H9 (cell line): ENCODE results near the gene RMND5B. TPM values are rescaled to one million over a fixed set of nuclear protein-coding genes. Genes with fewer than 3 reads are reported as not detected.
A peak's percentile ranks its signal among the peaks of the same experiment; 100 is the strongest.

Experiments used
- DNase-seq: peaks from one replicate; pipeline ENCODE4 v3.0.0-alpha.2; 2017
- H2AFZ ChIP-seq: one replicate; pipeline ENCODE4 v1.6.1; 2013; ENCODE audit warnings: mild to moderate bottlenecking, low read length, control low read depth, moderate library complexity
- H2AK5ac ChIP-seq: 2 replicates; pipeline ENCODE4 v1.6.1; 2013; ENCODE audit warnings: low read length, control low read depth, mixed read lengths; ENCODE audit not compliant: insufficient read length
- H2BK120ac ChIP-seq: one replicate; pipeline ENCODE4 v1.6.1; 2013; ENCODE audit warnings: low read depth, mild to moderate bottlenecking, low read length, control low read depth, inconsistent platforms; ENCODE audit not compliant: poor library complexity, severe bottlenecking
- H2BK12ac ChIP-seq: 2 replicates; pipeline ENCODE4 v1.6.1; 2013; ENCODE audit warnings: low read length, control low read depth, mixed read lengths, low read depth; ENCODE audit not compliant: insufficient read length
- H2BK15ac ChIP-seq: 2 replicates; pipeline ENCODE4 v1.6.1; 2013; ENCODE audit warnings: low read depth, low read length, control low read depth
- H2BK20ac ChIP-seq: one replicate; pipeline ENCODE4 v1.6.1; 2013; ENCODE audit warnings: low read depth, mild to moderate bottlenecking, low read length, control low read depth, inconsistent platforms; ENCODE audit not compliant: poor library complexity, severe bottlenecking
- H2BK5ac ChIP-seq: 2 replicates; pipeline ENCODE4 v1.6.1; 2013; ENCODE audit warnings: low read length, control low read depth, mixed read lengths; ENCODE audit not compliant: insufficient read length
- H3K14ac ChIP-seq: 2 replicates; pipeline ENCODE4 v1.6.1; 2013; ENCODE audit warnings: low read length, control low read depth; ENCODE audit not compliant: insufficient read depth
- H3K18ac ChIP-seq: 2 replicates; pipeline ENCODE4 v1.6.1; 2013; ENCODE audit warnings: low read depth, mild to moderate bottlenecking, mixed read lengths, low read length, control low read depth; ENCODE audit not compliant: insufficient read length
- H3K23ac ChIP-seq: 2 replicates; pipeline ENCODE4 v1.6.1; 2013; ENCODE audit warnings: low read length, control low read depth, mixed read lengths, low read depth; ENCODE audit not compliant: insufficient read length
- H3K23me2 ChIP-seq: 2 replicates; pipeline ENCODE4 v1.6.1; 2013; ENCODE audit warnings: low read depth, mild to moderate bottlenecking, mixed read lengths, low read length, control low read depth; ENCODE audit not compliant: insufficient read length, poor library complexity, severe bottlenecking
- H3K27ac ChIP-seq: 2 replicates; pipeline ENCODE4 v1.5.1; 2013; ENCODE audit warnings: low read length, control low read depth, mixed read lengths, low read depth; ENCODE audit not compliant: insufficient read length
- H3K27me3 ChIP-seq: 2 replicates; pipeline ENCODE4 v1.6.1; 2013; ENCODE audit warnings: low read length, control low read depth, inconsistent platforms; ENCODE audit not compliant: insufficient read depth
- H3K4ac ChIP-seq: 2 replicates; pipeline ENCODE4 v1.6.1; 2013; ENCODE audit warnings: low read depth, mild to moderate bottlenecking, control low read depth, inconsistent platforms, low read length, moderate library complexity
- H3K4me1 ChIP-seq: 2 replicates; pipeline ENCODE4 v1.6.1; 2013; ENCODE audit warnings: low read length, control low read depth, inconsistent platforms; ENCODE audit not compliant: insufficient read depth
- H3K4me2 ChIP-seq: 2 replicates; pipeline ENCODE4 v1.6.1; 2013; ENCODE audit warnings: low read length, control low read depth, mixed read lengths; ENCODE audit not compliant: insufficient read length, insufficient read depth
- H3K56ac ChIP-seq: 2 replicates; pipeline ENCODE4 v1.6.1; 2013; ENCODE audit warnings: low read depth, mild to moderate bottlenecking, mixed read lengths, low read length, control low read depth; ENCODE audit not compliant: insufficient read length
- H3K79me1 ChIP-seq: 2 replicates; pipeline ENCODE4 v1.6.1; 2013; ENCODE audit warnings: low read depth, mild to moderate bottlenecking, moderate library complexity, low read length, control low read depth, inconsistent platforms; ENCODE audit not compliant: insufficient read depth, poor library complexity, severe bottlenecking
- H3K79me2 ChIP-seq: 2 replicates; pipeline ENCODE4 v1.6.1; 2013; ENCODE audit warnings: low read length, control low read depth, inconsistent platforms; ENCODE audit not compliant: insufficient read depth
- H3K9ac ChIP-seq: 2 replicates; pipeline ENCODE4 v1.6.1; 2013; ENCODE audit warnings: low read length, control low read depth, mixed read lengths; ENCODE audit not compliant: insufficient read length; ENCODE audit errors: extremely low read depth
- H3K9me3 ChIP-seq: one replicate; pipeline ENCODE4 v1.6.1; 2013; ENCODE audit warnings: low read depth, low read length, inconsistent platforms; ENCODE audit not compliant: control insufficient read depth
- H3T11ph ChIP-seq: one replicate; pipeline ENCODE4 v1.6.1; 2013; ENCODE audit warnings: mild to moderate bottlenecking, low read length, control low read depth, inconsistent platforms
- H4K20me1 ChIP-seq: one replicate; pipeline ENCODE4 v1.6.1; 2013; ENCODE audit not compliant: control insufficient read depth, insufficient read length, insufficient read depth
- H4K5ac ChIP-seq: 2 replicates; pipeline ENCODE4 v1.6.1; 2013; ENCODE audit warnings: low read depth, mild to moderate bottlenecking, mixed read lengths, low read length, control low read depth; ENCODE audit not compliant: insufficient read length
- H4K8ac ChIP-seq: replicated peaks from 2 replicates; pipeline ENCODE4 v1.6.1; 2013; ENCODE audit warnings: low read length, control low read depth, mixed read lengths, low read depth; ENCODE audit not compliant: insufficient read length
- H4K91ac ChIP-seq: 2 replicates; pipeline ENCODE4 v1.6.1; 2013; ENCODE audit warnings: low read depth, mild to moderate bottlenecking, moderate library complexity, mixed read lengths, low read length, control low read depth; ENCODE audit not compliant: insufficient read length
- H3K27ac Mint-ChIP-seq, 3 experiments: 2 replicates in 2 of 3; 3 replicates in 1 of 3; pipeline ENCODE4 v1.8.0; 2020 to 2021; ENCODE audit warnings: mixed read lengths in 3 of 3, mild to moderate bottlenecking in 1 of 3, moderate library complexity in 1 of 3
- H3K27me3 Mint-ChIP-seq: 2 replicates; pipeline ENCODE4 v1.8.0; 2021; ENCODE audit warnings: low read depth, mild to moderate bottlenecking, moderate library complexity, mixed read lengths
- H3K36me3 Mint-ChIP-seq, 3 experiments: 2 replicates in 2 of 3; 3 replicates in 1 of 3; pipeline ENCODE4 v1.8.0; 2020 to 2021; ENCODE audit warnings: low read depth in 3 of 3, mixed read lengths in 3 of 3; ENCODE audit not compliant: insufficient read depth in 1 of 3
- H3K4me1 Mint-ChIP-seq, 2 experiments: 2 replicates each; pipeline ENCODE4 v1.8.0; 2020; ENCODE audit warnings: mixed read lengths in 2 of 2
- H3K4me3 Mint-ChIP-seq, 2 experiments: 2 replicates in 1 of 2; 3 replicates in 1 of 2; pipeline ENCODE4 v1.8.0; 2020 to 2021; ENCODE audit warnings: mild to moderate bottlenecking in 2 of 2, mixed read lengths in 2 of 2, moderate library complexity in 1 of 2
- H3K9me3 Mint-ChIP-seq, 2 experiments: 2 replicates in 1 of 2; 3 replicates in 1 of 2; pipeline ENCODE4 v1.8.0; 2020; ENCODE audit warnings: mild to moderate bottlenecking in 2 of 2, mixed read lengths in 2 of 2, moderate library complexity in 1 of 2
- CTCF ChIP-seq: fragments of 200-600 bp; sonication (generic); conservative IDR thresholded peaks from 3 replicates; pipeline ENCODE4 v1.8.0; 2021; ENCODE audit warnings: antibody characterized with exemption, mild to moderate bottlenecking
- WGBS: extraction: QIAGEN DNeasy Blood & Tissue Kit; methylation state at CpG from one replicate; pipeline ENCODE4 v1.1.7; 2013; ENCODE audit warnings: missing lambda C conversion rate, low lambda C conversion rate, mixed read lengths; ENCODE audit not compliant: insufficient read length; ENCODE audit errors: extremely low coverage; 5-methylcytosine and 5-hydroxymethylcytosine counted together
- long read RNA-seq: library from polyadenylated mRNA; unstranded; transcript quantifications from one replicate; pipeline ENCODE4 v2.0.0, GENCODE V29; 2020
- total RNA-seq: library from RNA; stranded (reverse); gene quantifications from 2 replicates; pipeline ENCODE4 v1.2.1, GENCODE V29; 2021

The RMND5B gene
- 81.3 and 86.4 TPM in 2 replicates for total RNA-seq
- long read RNA-seq, full-length matches to known transcripts: 191 of 342 reads
- long read RNA-seq, partial matches to known transcripts: 74 of 342 reads
- long read RNA-seq, other reads (novel, unspliced or antisense): 77 of 342 reads

- Histone ChIP-seq H3K23me2 (peaks cover 9% of the 10 kb centered on the region), H3K18ac (peak within 1 kb of the TSS; percentile 96), H3K79me2 (peaks cover 11% of the 10 kb centered on the region; the same call in 1 of the 2 replicates), H2BK15ac (no peak within 1 kb of the TSS), H4K91ac (peak within 1 kb of the TSS; percentile 50), H3K9me3 (no peaks in the 10 kb centered on the region), H3K4me1 (0 out of 2 replicates have a peak, but pooled peaks cover 4% of the 10 kb centered on the region), H4K8ac (no peak within 1 kb of the TSS), H3K4ac (no peak within 1 kb of the TSS; the same call in 1 of the 2 replicates), H3K27me3 (no peaks in the 10 kb centered on the region; the same call in 1 of the 2 replicates), H2BK12ac (peak within 1 kb of the TSS; percentile 90), H3K4me2 (peak within 1 kb of the TSS; percentile 100), H3K23ac (no peak within 1 kb of the TSS), H2BK120ac (no peak within 1 kb of the TSS), H3K27ac (peak within 1 kb of the TSS; percentile 85), H2BK20ac (no peak within 1 kb of the TSS), H4K20me1 (no peaks in the 10 kb centered on the region), H3K56ac (no peak within 1 kb of the TSS), H3T11ph (no peak within 1 kb of the TSS), H3K14ac (peak within 1 kb of the TSS; percentile 90), H2BK5ac (no peak within 1 kb of the TSS), H3K9ac (peak within 1 kb of the TSS; percentile 81), H4K5ac (no peak within 1 kb of the TSS), H3K79me1 (peaks cover 4% of the 10 kb centered on the region), H2AK5ac (no peak within 1 kb of the TSS), H2AFZ (no peak within 1 kb of the TSS)
- Mint-ChIP-seq H3K9me3 (no peaks in the 10 kb centered on the region), H3K4me3 (peak within 1 kb of the TSS; percentile 83 to 87), H3K27ac (peak within 1 kb of the TSS; percentile 87 to 91 (median 90)), H3K36me3 (peaks cover 17 to 41% (median 28%) of the 10 kb centered on the region in 3 experiments), H3K4me1 (peaks cover 42 to 47% of the 10 kb centered on the region in 2 experiments), H3K27me3 (no peaks in the 10 kb centered on the region; the same call in 1 of the 2 replicates)
- TF ChIP-seq CTCF: no peak
- WGBS: no CpG with 5 or more reads among the region's 102 CpGs
- peak; percentile 80 for DNase-seq
Measured at GRCh38 chr5:178130576-178131445, at the start of gene RMND5B. Gene RMND5B, plus strand, starts transcription at chr5:178131014. Its CDS starts 7,106 bp downstream, at chr5:178138120.
